HG03039 (cell line): Measurements from ENCODE around the gene TAF1B.

Experiments used
- ATAC-seq: cut with Tn5 transposase; IDR thresholded peaks from one replicate; pipeline ENCODE4 v1.9.1; 2021; ENCODE audit warnings: mild to moderate bottlenecking, moderate library complexity; ENCODE audit not compliant: unreplicated experiment

TAF1B gene

GRCh38 chr2:9959262-9959661 is 116.0 kb downstream of the TAF1B start:
- no peak for ATAC-seq

- no peak for ATAC-seq
Observed at GRCh38 chr2:9961013-9961412, 117.7 kb downstream of the TAF1B start.

- no peak for ATAC-seq
Observed at GRCh38 chr2:9964334-9964980, 121.2 kb downstream of the TAF1B start.

- ATAC-seq: no peak
Observed at GRCh38 chr2:9965119-9965822, 122.0 kb downstream of the TAF1B start.

- ATAC-seq: no peak
Observed at GRCh38 chr2:9966491-9967022, 123.3 kb downstream of the TAF1B start.

GRCh38 chr2:9967053-9967775 is 123.9 kb downstream of the TAF1B start:
- no peak for ATAC-seq

GRCh38 chr2:9968553-9969497 is 125.6 kb downstream of the TAF1B start:
- ATAC-seq: no peak

GRCh38 chr2:9970200-9971044 is 127.1 kb downstream of the TAF1B start:
- ATAC-seq: no peak

- no peak for ATAC-seq
Observed at GRCh38 chr2:9971105-9971818, 128.0 kb downstream of the TAF1B start.

GRCh38 chr2:9971890-9972289 is 128.6 kb downstream of the TAF1B start:
- ATAC-seq: no peak

GRCh38 chr2:9972621-9973479 is 129.6 kb downstream of the TAF1B start:
- ATAC-seq: no peak

- no peak for ATAC-seq
Observed at GRCh38 chr2:9973690-9974089, 130.4 kb downstream of the TAF1B start.

- ATAC-seq: no peak
Observed at GRCh38 chr2:9974343-9974742, 131.1 kb downstream of the TAF1B start.

- ATAC-seq: no peak
Observed at GRCh38 chr2:9975328-9975727, 132.1 kb downstream of the TAF1B start.

- no peak for ATAC-seq
Observed at GRCh38 chr2:9975805-9976447, 132.7 kb downstream of the TAF1B start.

- ATAC-seq: no peak
Observed at GRCh38 chr2:9979977-9980376, 136.7 kb downstream of the TAF1B start.

GRCh38 chr2:9980520-9980919 is 137.2 kb downstream of the TAF1B start:
- no peak for ATAC-seq

GRCh38 chr2:9981655-9982054 is 138.4 kb downstream of the TAF1B start:
- no peak for ATAC-seq
